ENCODE measurements around the gene PAK4. TPM values are rescaled to one million over a fixed set of nuclear protein-coding genes. Genes with fewer than 3 reads are reported as not detected.
"Not testable (repeated sequence)": the region's sequence is repeated elsewhere in the genome, so short reads cannot be mapped to it uniquely, and the experiment has no call there.

The PAK4 gene
- total and polyA plus RNA-seq, 3 donors from 2014 or later: 61.0 to 88.3 (median 84.3) TPM

DNA sequence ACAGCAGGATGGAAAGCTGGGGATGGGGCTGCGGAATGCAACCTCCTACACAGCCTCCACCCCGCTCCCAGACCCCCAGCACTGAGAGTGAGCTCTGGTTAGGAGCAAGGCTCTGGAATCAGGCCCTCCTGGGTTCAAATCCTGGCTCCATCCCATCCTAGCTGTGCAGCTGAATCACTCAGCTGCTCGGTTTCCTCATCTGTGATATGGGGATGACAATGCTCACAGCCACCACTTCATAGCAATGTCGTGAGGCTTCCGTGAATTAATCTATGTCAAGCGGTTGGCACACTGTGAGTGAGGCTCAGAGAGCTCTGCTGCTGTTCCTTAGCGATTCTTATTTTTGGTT lies 40.9 kb upstream of the PAK4 start:
- intact Hi-C loops (cut with DNase I; ENCODE audit: low total_unique reads): no loop called here
- Histone ChIP-seq H3K27me3 (no peaks in the 10 kb centered on the region), H3K9me3 (no peaks in the 10 kb centered on the region), H3K4me1 (peaks cover 13% of the 10 kb centered on the region), H3K4me3 (no peak overlapping the region), H3K27ac (no peak overlapping the region), H3K36me3 (ENCODE audit: low read depth, missing control alignments) (no peaks in the 10 kb centered on the region)
- no peak for DNase-seq
- WGBS, 2 donors: 48 to 51% methylated on average over 7 of the region's 7 CpGs
- TF ChIP-seq POLR2A (IDR thresholded peaks at IDR 0.05): no peak
- TF ChIP-seq CTCF (IDR thresholded peaks at IDR 0.05): no peak

DNA sequence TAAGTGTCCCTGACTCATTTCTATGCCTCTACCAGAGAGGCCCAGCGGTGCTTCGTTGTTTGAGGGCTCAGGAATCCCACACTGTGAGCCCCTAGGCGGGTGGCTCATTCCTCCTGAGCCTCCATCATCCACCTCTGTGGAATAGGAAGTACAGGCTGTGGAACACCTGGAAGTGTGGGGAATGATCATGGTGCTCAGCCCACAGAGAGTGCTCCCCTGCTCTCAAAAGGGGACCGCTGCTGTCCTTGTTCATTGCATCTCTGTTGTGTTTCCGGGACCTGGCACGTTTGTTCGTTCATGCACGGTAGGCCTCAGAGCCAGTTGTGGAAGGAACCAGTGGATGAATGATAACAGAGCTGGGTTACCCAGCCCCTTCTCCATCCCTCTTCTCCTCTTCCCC lies 40.2 kb upstream of the PAK4 start:
- H3K27me3 ChIP-seq: no peaks in the 10 kb centered on the region
- TF ChIP-seq POLR2A (IDR thresholded peaks at IDR 0.05): no peak
- TF ChIP-seq CTCF (IDR thresholded peaks at IDR 0.05): no peak
- no peak overlapping the region for H3K4me3 ChIP-seq
- no peak for DNase-seq
- no peak overlapping the region for H3K27ac ChIP-seq
- H3K4me1 ChIP-seq: peaks cover 13% of the 10 kb centered on the region
- intact Hi-C loops (cut with DNase I; ENCODE audit: low total_unique reads): no loop called here
- no peaks in the 10 kb centered on the region for H3K9me3 ChIP-seq
- 86 to 88% methylated on average over 8 of the region's 8 CpGs for WGBS, 2 donors
- H3K36me3 ChIP-seq (ENCODE audit: low read depth, missing control alignments): no peaks in the 10 kb centered on the region

DNA sequence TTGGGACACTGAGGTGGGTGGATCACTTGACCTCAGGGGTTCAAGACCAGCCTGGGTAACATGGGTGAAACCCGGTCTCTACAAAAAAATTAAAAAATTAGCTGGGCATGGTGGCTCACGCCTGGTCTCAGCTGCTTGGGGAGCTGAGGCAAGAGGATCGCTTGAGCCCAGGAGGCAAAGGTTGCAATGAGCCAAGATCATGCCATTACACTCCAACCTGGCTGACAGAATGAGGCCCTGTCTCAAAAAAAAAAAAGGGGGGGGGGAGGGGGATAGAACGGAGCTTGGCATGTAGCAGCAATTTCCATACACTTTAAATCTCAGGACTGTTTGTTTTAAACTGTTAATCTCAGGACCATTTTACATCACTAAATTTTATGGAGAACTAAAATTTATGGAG lies 39.2 kb upstream of the PAK4 start:
- H3K9me3 ChIP-seq: no peaks in the 10 kb centered on the region
- H3K4me3 ChIP-seq: no peak overlapping the region
- H3K36me3 ChIP-seq (ENCODE audit: low read depth, missing control alignments): no peaks in the 10 kb centered on the region
- DNase-seq: no peak
- no peak for TF ChIP-seq POLR2A (IDR thresholded peaks at IDR 0.05)
- TF ChIP-seq CTCF (IDR thresholded peaks at IDR 0.05): no peak
- H3K27me3 ChIP-seq: no peaks in the 10 kb centered on the region
- H3K27ac ChIP-seq: no peak overlapping the region
- intact Hi-C loops (cut with DNase I; ENCODE audit: low total_unique reads): no loop called here
- H3K4me1 ChIP-seq: peaks cover 13% of the 10 kb centered on the region
- WGBS, 2 donors: 71 to 78% methylated on average over 4 of the region's 4 CpGs

DNA sequence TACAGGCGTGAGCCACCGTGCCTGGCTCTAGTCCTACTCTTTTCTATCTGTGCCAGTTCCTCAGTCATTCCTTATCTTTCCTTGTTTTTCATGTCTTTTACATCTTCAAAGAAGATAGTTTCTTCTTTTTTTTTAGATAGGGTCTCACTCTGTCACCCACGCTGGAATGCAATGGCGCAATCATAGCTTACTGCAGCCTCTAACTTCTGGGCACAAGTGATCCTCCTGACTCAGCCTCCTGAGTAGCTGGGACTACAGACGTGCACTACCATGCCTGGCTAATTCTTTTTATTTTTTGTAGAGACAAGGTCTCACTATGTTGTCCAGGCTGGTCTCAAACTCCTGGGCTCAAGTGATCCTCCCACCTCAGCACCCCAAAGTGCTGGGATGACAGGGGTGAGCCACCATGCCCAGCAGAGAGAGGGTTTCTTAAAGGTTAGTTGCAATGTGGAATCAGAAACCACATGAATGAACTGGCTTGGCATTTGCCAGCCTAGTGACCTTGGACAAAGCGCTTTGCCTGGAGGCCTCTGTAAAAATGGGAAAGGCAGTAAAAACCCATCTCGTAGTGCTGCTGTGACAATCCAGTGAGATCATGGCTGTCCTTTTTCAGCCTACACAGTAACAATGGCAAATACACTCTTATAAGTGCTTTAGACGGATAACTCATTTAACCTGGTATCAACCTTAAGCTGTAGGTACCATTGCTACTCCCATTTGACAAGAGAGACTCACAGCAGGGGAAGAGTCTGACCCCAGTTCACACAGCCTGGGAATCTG lies 37.5 kb upstream of the PAK4 start:
- intact Hi-C loops (cut with DNase I; ENCODE audit: low total_unique reads): no loop called here
- Histone ChIP-seq H3K4me3 (no peak overlapping the region), H3K4me1 (peaks cover 13% of the 10 kb centered on the region), H3K36me3 (ENCODE audit: low read depth, missing control alignments) (no peaks in the 10 kb centered on the region), H3K27ac (no peak overlapping the region), H3K27me3 (no peaks in the 10 kb centered on the region), H3K9me3 (no peaks in the 10 kb centered on the region)
- 63 to 76% methylated on average over 8 of the region's 8 CpGs for WGBS, 2 donors
- DNase-seq: no peak
- no peak for TF ChIP-seq CTCF (IDR thresholded peaks at IDR 0.05)
- TF ChIP-seq POLR2A (IDR thresholded peaks at IDR 0.05): no peak

GRCh38 chr19:39090016-39090415 lies 35.6 kb upstream of the PAK4 start:
- H3K4me1 ChIP-seq; H3K4me3 ChIP-seq; H3K9me3 ChIP-seq; H3K36me3 ChIP-seq (ENCODE audit: low read depth, missing control alignments); intact Hi-C loops (cut with DNase I; ENCODE audit: low total_unique reads); H3K27me3 ChIP-seq; H3K27ac ChIP-seq; DNase-seq: not testable (repeated sequence)
- WGBS, 2 donors: 89 to 91% methylated on average over 8 of the region's 8 CpGs
